ENCODE measurements around the gene RGS5.
"Not testable (repeated sequence)": the region's sequence is repeated elsewhere in the genome, so short reads cannot be mapped to it uniquely, and the experiment has no call there.

Gene RGS5, protein sequence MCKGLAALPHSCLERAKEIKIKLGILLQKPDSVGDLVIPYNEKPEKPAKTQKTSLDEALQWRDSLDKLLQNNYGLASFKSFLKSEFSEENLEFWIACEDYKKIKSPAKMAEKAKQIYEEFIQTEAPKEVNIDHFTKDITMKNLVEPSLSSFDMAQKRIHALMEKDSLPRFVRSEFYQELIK

DNA sequence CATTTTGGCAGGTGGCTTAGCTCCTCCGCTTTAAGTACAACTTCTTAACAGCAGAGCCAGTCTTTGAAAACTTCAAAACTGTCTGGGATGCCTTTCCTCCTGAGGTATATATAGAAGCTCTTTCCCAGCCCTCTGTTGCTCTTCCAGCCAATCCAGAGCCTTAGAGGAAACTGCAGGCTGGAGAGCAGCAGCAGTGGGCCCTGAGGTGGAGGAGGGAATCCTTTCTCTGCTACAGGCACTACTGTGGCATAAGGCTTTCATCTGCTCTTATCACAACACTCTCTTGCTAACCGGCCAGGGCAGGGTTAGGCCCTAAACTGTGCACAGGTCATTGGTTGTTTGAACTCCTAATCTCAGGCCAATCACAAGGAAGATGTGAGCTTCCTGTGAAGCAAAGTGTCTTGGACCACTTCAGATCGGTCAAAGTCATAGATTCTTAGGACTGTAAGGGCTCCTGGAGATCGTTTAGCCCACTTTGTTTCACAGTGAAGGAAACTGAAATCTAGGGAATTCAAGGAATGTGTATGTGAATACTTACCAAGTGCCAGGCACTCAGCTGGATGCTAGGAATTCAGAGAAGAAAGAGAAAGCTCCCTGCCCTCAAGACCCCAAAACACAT lies at the start of gene RGS5:
RGS5 (minus strand) TSS at position 84 of the 619 bp plus-strand sequence; CDS start at position 3, 81 bp downstream.
- TF ChIP-seq, protein P1, sequence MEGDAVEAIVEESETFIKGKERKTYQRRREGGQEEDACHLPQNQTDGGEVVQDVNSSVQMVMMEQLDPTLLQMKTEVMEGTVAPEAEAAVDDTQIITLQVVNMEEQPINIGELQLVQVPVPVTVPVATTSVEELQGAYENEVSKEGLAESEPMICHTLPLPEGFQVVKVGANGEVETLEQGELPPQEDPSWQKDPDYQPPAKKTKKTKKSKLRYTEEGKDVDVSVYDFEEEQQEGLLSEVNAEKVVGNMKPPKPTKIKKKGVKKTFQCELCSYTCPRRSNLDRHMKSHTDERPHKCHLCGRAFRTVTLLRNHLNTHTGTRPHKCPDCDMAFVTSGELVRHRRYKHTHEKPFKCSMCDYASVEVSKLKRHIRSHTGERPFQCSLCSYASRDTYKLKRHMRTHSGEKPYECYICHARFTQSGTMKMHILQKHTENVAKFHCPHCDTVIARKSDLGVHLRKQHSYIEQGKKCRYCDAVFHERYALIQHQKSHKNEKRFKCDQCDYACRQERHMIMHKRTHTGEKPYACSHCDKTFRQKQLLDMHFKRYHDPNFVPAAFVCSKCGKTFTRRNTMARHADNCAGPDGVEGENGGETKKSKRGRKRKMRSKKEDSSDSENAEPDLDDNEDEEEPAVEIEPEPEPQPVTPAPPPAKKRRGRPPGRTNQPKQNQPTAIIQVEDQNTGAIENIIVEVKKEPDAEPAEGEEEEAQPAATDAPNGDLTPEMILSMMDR (conservative IDR thresholded peaks at IDR 0.05; ENCODE audit: low read length): no peak
- DNase-seq (ENCODE audit: low read depth): peak; percentile 53
- no peak within 1 kb of the TSS for H3K4me3 ChIP-seq (ENCODE audit: low read length)

DNA sequence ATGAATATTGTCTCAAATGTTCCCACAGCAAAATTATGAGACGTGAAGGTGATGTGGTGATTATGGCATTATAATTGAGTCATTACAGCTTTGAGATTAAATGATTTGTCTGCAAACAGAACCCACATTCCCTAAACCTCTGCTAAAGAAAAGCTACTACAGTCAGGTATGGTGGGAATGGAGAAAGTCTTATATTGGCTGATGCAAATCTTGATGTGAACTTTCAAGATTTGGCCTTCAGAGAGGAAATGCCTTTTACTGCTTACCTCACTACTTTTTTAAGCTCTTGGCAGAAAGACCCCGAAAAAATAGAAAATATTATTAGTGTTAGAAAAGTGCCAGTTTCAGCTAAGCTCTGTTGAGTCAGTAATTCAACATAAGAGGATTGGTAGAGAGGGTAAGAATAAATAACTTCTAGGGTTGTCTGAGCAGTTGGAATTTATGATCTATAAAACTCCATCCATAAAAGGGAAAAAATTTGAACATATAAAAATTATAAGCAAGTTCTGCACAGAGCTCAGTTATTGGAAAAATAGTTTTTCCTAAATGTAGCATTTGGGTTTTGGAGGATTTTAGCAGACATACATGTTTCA lies 47.8 kb upstream of the RGS5 start:
- TF ChIP-seq, protein P1 (conservative IDR thresholded peaks at IDR 0.05; ENCODE audit: low read length): no peak
- no peak for DNase-seq (ENCODE audit: low read depth)
- H3K4me3 ChIP-seq (ENCODE audit: low read length): no peak overlapping the region

DNA sequence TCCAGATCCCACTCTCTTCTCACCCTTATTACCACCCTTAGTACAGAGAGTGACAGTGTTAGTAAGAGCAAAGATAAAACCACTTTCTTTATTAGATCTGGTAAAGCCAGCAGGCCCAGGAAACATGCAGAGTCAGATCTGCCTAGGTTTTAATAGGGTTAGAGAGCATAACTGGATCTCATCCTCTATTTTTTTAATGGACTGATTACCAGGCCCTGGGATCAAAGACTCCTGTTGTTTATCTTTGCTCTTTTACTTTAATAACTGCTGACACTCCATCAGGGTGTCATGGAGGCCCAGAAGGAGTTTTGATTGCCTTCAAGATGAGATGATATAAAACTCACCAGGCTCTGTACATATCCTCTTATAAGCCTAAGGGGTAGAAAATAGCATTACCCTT lies 45.3 kb upstream of the RGS5 start:
- TF ChIP-seq, protein P1 (conservative IDR thresholded peaks at IDR 0.05; ENCODE audit: low read length): no peak
- H3K4me3 ChIP-seq (ENCODE audit: low read length): no peak overlapping the region
- DNase-seq (ENCODE audit: low read depth): no peak

DNA sequence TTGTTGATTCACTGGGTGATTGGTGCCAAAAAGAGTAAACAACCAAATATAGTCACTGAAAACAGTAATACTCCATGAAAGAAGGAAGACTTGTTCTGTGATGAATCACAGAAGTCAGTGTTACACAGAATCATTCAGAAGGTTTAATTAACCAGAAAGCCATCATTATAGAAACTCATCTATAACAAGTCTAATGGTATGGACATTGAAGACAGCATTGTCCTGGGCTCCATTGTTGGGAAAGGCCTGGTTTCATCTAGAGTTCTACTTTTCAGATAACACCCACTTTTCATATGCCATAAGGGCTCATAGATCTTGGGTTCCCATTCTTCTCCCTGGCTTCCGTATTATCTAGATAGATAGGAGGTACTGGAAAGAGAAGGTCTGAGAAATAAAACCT lies 41.9 kb upstream of the RGS5 start:
- not testable (repeated sequence) for DNase-seq (ENCODE audit: low read depth)

DNA sequence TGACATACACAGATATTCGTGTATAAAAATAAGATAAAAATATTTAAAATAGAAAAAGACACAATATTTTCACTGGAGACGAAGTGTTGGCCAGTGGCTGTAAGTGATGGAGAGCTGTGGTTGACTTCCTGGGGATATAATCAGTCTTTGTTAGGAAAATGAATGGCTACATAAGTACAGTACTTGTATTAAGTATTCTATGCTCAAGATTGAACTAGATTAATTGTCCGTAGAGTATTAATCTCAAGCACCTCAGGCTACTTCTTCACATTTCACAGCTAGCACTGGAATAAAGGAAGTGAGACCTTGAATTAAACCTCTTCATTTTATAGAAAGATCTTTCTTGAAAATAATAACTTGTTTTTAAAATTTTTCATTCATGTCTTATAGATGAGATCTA lies 39.0 kb upstream of the RGS5 start:
- TF ChIP-seq, protein P1 (conservative IDR thresholded peaks at IDR 0.05; ENCODE audit: low read length): no peak
- DNase-seq (ENCODE audit: low read depth): no peak
- no peak overlapping the region for H3K4me3 ChIP-seq (ENCODE audit: low read length)

More for the DNA sequence above, 41.9 kb upstream of the RGS5 start:
- H3K4me3 ChIP-seq (ENCODE audit: low read length): not testable (repeated sequence)

DNA sequence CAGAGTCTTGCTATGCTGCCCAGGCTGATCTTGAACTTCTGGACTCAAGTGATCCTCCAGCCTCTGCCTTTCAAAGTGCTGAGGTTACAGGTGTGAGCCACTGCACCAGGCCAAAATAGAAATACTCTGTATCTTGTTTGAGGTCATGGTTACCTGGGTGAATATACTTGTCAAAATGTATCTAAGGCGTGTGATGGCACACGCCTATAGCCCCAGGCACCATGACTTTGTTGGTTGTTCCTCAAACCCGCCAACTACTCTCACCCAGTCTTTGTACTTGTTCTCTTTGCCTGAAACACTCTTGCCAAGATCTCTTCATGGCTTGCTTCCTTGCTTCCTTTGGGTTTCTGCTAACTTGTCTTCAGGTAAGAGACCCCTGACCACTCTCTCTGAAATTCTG lies 38.0 kb upstream of the RGS5 start:
- no peak overlapping the region for H3K4me3 ChIP-seq (ENCODE audit: low read length)
- TF ChIP-seq, protein P1 (conservative IDR thresholded peaks at IDR 0.05; ENCODE audit: low read length): no peak
- no peak for DNase-seq (ENCODE audit: low read depth)

DNA sequence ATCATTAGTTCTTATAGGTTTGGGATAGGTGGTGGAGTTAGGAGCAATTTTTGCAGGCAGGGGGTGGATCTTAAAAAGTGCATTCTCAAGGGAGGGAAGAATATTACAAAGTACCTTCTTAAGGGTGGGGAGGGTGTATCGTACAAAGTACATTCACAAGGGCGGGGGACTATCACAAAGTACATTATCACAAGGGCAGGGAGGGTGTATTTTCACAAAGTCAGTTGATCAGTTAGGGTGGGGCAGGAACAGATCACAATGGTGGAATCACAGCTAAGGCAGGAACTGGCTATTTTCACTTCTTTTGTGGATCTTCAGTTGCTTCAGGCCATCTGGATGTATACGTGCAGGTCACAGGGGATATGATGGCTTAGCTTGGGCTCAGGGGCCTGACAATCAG lies 30.9 kb upstream of the RGS5 start:
- not testable (repeated sequence) for H3K4me3 ChIP-seq (ENCODE audit: low read length); DNase-seq (ENCODE audit: low read depth)

DNA sequence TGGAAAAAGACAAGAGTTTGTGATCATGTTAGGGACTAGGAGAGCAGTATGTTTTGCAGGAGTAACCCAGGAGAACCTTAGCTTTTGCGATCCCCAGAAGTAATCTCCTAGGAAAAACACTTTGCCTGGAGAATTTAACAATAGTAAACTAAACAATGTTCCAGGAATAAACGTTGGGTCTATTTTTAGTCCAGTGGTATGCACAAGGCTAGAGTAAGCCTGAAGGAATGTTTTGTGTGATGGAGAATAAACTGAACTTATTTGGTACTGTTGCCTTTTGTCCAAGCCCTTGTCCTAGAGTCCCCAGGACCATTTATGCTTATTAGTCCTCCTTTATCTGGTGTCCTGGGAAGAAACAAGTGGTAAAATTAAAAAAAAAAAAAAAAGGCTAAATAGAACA lies 28.7 kb upstream of the RGS5 start:
- TF ChIP-seq, protein P1 (conservative IDR thresholded peaks at IDR 0.05; ENCODE audit: low read length): no peak
- H3K4me3 ChIP-seq (ENCODE audit: low read length): no peak overlapping the region
- DNase-seq (ENCODE audit: low read depth): peak; percentile 68
